T-helper 1 cell treated with Interleukin-12 subunit alpha and Interleukin-12 subunit beta and Interleukin-4 antibody, amounts not matched to agents 30 ng/mL and 1 ng/mL, for 36 hours (primary cell): ENCODE measurements around the gene CADM1. TPM values are rescaled to one million over a fixed set of nuclear protein-coding genes. Genes with fewer than 3 reads are reported as not detected.

ENCODE experiments used
- intact Hi-C: fragments of 100-400 bp; cut with micrococcal nuclease; formaldehyde crosslinking; loops from one replicate; pipeline ENCODE4 v1.15.1; 2024
- total RNA-seq: library from RNA; stranded (reverse); gene quantifications from 2 replicates; pipeline ENCODE4 v1.2.3, GENCODE V29; 2022

Gene CADM1
- total RNA-seq = 0.83 TPM in 1 of 2 replicates, not detected in the other

DNA sequence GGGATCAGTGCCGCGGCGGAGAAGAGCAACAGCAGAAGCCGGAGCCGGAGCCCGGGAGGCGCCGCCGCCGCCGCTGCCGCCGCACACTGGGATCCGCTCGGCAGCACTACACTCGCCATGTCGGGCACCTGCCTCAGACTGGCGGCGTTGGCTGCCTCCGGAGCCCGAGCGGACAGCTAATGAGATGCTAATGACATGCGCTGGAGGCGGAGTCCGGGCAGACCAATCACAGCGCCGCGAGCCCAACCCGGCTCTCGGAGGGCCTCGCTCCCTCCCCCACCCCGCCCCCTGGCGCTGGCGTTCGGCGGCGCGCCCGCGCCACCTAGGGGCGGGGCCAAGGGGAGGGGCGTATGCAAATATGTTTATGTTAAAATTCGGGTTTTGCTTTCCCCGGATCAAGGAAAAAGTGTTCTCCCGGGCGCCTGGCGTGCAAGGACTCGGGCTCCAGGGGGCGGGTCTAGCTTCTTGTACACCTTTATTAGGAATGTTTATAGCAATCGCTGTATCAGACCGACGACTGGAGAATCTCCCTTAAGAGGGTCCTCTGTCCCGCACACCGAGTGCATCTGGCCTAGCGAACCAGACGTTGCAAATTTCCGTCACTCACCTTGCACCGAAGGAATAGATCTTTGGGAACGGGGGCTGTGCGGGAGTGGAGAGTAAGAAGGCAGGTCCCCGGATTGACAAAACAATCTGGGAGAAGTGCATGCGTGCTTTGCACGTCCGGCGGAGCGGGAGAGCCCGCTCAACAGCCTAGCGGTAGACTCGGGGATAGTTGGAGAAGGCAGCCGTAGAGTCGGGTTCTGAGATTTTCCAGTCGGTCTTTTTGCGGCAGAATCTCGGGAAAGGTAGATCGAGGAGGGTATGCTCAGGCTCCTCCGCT, at the start of gene CADM1:
Gene CADM1 (minus strand): TSS at position 140 of the 883 bp plus-strand sequence.
- intact Hi-C loops = no loop called here

GRCh38 chr11:115552773-115553438, 48.7 kb upstream of the CADM1 start:
- intact Hi-C loops = no loop called here

GRCh38 chr11:115552151-115552772, 48.0 kb upstream of the CADM1 start:
- intact Hi-C loops = no loop called here

DNA sequence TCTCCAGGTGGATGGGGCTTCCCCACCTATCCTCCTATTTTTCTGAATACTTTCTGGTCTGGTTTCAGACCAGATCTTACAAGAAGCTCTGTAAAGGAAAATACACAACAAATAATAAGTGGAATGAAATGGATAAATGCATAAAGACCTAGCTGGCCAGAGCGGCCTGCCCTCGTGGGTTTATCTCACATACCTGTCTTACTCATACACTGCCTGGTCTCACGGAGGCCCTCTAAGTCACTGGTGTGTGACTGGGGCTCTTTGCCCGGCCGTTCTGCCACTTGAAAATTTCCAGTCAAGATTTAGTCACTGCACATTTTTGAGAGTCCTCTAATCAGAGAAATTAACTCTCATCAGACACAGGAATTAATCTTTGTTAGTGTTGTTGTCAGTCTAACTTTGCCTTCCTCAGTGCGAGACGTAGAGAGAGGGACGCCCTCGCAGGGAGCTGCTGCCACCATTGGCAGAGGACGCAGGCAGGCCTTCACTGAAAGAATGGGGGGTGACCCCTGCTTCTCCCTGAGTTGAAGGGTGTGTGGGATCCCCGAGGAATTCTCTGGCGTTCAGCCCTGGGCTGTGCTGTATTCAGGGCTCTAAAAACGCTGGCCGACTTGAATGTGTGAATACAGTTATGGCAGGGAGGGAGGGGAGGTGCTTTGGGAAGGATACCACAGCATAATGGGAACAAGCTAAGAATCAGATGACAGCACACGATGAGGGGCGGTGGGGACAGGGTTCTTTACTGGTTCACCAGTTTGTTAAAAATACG, 46.3 kb upstream of the CADM1 start:
- intact Hi-C loops = no loop called here

GRCh38 chr11:115548878-115549528, 44.8 kb upstream of the CADM1 start:
- intact Hi-C loops = no loop called here

DNA sequence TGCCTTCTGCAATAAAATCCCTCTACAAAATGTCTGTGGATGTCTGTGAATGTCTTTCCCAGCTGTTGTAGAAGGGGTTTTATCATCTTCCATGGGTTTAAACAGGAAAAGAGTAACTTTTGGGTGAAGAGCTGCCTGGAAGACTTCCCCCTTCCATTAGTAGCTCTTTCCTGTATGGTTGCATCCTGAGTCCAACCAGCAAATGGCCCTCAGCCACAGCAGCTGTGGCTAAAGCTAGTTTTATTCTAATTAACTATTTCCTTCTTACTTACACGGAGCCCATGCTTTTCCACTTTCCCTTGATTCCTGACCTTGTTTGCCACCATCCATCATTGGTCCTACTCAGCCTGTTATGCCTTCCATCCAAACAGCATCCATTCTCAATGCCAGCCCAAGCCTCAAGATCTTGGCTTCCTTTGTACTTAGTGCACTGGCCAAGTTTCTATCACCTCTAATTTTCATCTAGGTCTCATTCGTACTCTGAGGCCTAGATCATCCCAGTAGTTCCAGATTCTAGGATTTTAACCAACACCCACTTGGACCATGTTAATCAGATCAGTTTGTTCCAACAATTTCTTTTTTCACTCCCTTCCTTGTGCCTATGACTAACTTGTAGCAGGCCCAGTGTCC, 41.5 kb upstream of the CADM1 start:
- intact Hi-C loops = no loop called here

- intact Hi-C loops = no loop called here
Observed at GRCh38 chr11:115544422-115544948, 40.3 kb upstream of the CADM1 start.

DNA sequence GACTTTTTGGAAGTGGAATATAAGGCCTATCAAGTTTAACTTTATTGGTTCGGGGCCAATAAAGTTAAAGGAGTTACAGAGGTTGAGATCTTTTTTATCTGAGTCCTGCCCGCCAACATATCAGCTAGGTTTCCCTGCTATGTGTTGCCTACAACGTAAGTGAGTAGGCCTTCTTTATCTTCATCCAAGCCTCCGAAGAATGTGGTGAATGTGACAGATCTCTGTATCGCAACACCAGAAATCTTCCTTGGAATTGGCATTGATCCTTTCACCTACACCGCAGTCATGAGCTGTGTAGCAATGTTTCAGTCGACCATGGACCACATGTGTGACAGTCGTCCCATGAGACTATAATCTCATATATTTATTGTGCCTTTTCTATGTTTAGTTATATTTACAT, 37.3 kb upstream of the CADM1 start:
- intact Hi-C loops = no loop called here

GRCh38 chr11:115539844-115540243, 35.6 kb upstream of the CADM1 start:
- intact Hi-C loops = no loop called here

GRCh38 chr11:115535781-115536180, 31.6 kb upstream of the CADM1 start:
- intact Hi-C loops = no loop called here

- intact Hi-C loops = no loop called here
Observed at GRCh38 chr11:115530752-115531151, 26.5 kb upstream of the CADM1 start.

GRCh38 chr11:115528225-115528624, 24.0 kb upstream of the CADM1 start:
- intact Hi-C loops = no loop called here

DNA sequence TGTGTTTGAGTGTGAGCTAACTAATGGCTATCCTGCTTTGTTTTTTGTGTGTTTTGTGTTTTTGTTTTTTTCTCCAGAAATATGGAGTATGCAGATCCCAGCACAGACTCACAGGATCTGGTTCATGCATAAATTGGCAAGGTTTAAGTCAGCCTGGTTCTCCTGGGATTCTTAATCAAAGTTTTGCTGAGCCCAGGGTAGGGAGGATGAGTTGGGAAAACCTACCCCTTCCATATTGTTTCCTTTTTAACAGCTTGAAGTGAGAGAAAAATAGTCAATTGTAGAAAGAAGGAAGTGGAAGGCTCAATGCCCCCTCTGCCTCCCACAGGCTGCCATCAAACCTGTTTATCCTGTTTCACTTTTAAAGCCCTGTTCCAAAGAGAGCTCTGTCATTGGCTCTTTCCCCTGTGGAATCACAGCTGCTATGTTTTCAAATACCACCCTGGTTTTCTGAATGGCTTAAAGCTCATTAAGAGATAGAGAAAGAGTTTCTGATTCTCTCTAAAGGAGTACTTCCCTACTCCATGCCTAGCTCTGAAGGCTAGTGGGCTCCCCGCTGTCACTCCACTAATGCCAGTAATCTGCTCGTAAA, 23.4 kb upstream of the CADM1 start:
- intact Hi-C loops = no loop called here

DNA sequence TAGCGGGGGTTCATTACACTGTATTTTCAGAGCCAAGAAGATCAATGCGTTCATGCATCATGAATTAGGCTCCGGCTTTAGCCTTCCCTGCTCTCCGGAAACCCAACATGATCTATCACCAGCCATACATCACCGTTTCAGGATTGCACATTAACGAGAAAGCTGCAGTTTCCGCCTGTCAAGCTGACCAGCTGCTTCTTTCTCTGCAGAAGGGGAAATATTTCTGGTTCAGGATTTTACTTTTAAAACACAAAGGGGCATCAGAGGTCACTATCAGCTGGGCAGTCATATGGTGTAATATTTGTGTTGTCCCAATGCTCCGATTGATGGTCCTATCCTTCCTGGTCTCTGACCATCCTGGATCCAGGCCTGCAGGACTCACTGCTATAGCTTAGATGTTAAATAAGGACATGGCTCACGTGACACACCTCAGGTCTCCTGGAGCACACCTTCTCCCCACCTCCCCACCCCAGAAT, 21.4 kb upstream of the CADM1 start:
- intact Hi-C loops = no loop called here

GRCh38 chr11:115524572-115524971, 20.4 kb upstream of the CADM1 start:
- intact Hi-C loops = no loop called here

DNA sequence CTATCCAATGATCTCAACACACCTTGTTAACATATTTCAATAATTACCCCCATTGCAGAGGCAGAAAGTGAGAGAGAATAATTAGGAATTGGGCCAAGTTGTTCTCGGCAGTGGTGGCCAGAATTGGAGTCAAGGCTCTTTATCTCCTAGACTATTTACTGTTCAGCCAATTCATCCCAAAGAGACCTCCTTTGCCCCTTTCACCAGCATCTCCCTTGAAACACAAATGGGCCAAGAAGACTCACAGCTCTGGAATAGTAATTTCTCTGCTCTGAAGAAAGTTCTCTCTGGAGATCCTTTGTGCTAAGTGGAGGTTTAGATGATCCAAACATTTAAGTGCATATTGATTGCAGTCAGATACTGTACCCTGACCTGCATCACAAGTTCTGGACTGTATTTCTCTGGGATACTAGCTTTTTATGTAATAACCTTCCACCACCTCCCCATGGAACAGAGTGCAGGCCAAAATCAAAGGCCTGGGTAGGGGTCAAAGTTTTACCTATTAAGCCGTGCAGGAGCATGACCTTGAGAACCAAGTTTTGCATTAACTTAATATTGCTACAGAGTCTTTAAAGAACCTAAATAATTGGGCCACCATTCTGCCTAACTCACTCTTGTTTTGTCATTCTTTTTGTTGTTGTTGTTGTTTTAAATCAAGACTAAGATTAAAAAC, 19.6 kb upstream of the CADM1 start:
- intact Hi-C loops = no loop called here

- intact Hi-C loops = no loop called here
Observed at GRCh38 chr11:115522302-115522701, 18.1 kb upstream of the CADM1 start.

DNA sequence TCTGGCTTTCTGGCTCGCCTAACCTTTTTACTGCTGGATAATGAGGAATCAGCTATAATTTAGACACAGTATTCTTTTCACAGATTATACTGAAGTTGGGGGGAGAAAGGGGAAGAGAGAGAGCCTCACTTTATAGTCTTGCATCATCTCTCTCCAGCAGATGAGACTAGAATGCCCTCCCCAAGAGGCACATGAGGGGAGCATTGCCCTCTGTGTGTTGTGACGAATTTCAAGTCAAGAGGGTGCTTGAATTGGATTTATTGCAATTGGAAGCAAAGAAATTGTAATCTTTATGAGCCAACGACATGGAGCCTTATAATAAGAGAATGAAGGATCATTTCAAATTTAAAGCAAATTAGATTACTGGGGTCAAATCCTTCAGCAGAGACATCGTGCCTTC, 17.6 kb upstream of the CADM1 start:
- intact Hi-C loops = no loop called here

DNA sequence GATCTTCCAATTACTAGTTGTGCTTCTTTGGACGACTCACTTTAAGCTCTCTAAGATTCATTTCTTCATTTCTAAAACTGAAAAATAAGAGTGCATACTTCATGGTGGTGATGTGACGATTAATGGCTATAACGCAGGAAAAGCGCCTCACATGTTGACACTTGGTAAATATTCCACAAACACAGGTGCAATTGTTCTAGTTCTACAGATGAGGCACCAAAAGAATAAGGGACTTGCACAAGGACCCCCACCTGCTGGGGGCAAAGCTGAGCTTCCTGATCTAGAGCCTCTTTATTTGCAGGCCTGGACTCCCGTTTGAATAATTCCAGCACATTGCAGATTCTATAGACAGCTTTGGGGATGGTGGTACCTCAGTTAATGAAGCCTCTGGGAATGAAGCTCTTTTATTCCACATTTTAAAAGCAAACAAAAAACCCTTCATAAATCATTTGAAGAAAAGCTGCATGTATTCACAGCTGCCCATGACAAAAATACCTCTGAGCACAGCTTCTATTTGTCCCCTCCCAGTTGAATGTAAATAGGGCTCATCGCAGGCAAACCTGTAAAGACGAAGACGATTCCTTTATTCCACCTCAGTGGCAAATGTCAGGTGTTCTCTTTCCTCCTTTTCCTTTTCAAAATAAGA, 14.9 kb upstream of the CADM1 start:
- intact Hi-C loops = no loop called here
